GM12891 (cell line): ENCODE measurements around the gene GJC3.

ENCODE experiments used
- POLR2A ChIP-seq: IDR thresholded peaks from 2 replicates; pipeline ENCODE4 v1.6.1; 2011; ENCODE audit warnings: low read depth, low read length, control low read depth
- POLR2AphosphoS5 ChIP-seq: IDR thresholded peaks from 2 replicates; pipeline ENCODE4 v1.6.1; 2011; ENCODE audit warnings: low read depth, low read length, control low read depth
- POU2F2 ChIP-seq: IDR thresholded peaks from 2 replicates; pipeline ENCODE4 v1.6.1; 2011; ENCODE audit warnings: low read depth, mild to moderate bottlenecking, control low read depth, low read length, moderate library complexity
- SPI1 ChIP-seq: IDR thresholded peaks from 2 replicates; pipeline ENCODE4 v1.6.1; 2011; ENCODE audit warnings: low read depth, low read length, control low read depth
- TAF1 ChIP-seq: IDR thresholded peaks from 2 replicates; pipeline ENCODE4 v1.6.1; 2011; ENCODE audit warnings: low read depth, low read length, control low read depth

- TF ChIP-seq TAF1, result no peak
- TF ChIP-seq POLR2A, result no peak
- TF ChIP-seq SPI1, result no peak
- no peak for TF ChIP-seq POLR2AphosphoS5
- no peak for TF ChIP-seq POU2F2
Measured at GRCh38 chr7:99958564-99959227, 29.3 kb upstream of the GJC3 start.
